Stomach (tissue), 9 donors: ENCODE data around the gene MAST4. TPM values are rescaled to one million over a fixed set of nuclear protein-coding genes. Genes with fewer than 3 reads are reported as not detected.

ENCODE experiments used
- DNase-seq, 2 donors: peaks; one replicate each; pipeline versions ENCODE4 v3.0.0 to v3.0.0-alpha.2; 2013 to 2019
- H3K27ac ChIP-seq, 5 donors: fragments of 200-600 bp in 4 of 5; sonication (generic) in 4 of 5; one replicate each; pipeline ENCODE4 v1.5.1; 2013 to 2019; ENCODE audit warnings: mild to moderate bottlenecking in 1 of 5, moderate library complexity in 1 of 5
- H3K27me3 ChIP-seq, 3 donors: fragments of 200-600 bp; sonication (generic); one replicate each; pipeline ENCODE4 v1.5.1; 2017 to 2019; ENCODE audit warnings: mixed run types in 1 of 3
- H3K36me3 ChIP-seq, 4 donors: fragments of 200-600 bp; sonication (generic); 1 replicate in 3 of 4; 2 replicates in 1 of 4; pipeline ENCODE4 v1.5.1; 2016 to 2019
- H3K4me1 ChIP-seq, 4 donors: fragments of 200-600 bp; sonication (generic); one replicate each; pipeline ENCODE4 v1.5.1; 2016 to 2019
- H3K4me3 ChIP-seq, 4 donors: fragments of 200-600 bp; sonication (generic) in 3 of 4; one replicate each; pipeline ENCODE4 v1.5.1; 2016 to 2019; ENCODE audit warnings: mild to moderate bottlenecking in 1 of 4
- H3K9me3 ChIP-seq, 4 donors: fragments of 200-600 bp; sonication (generic); one replicate each; pipeline ENCODE4 v1.5.1; 2016 to 2019
- CTCF ChIP-seq, 7 experiments: fragments of 450-650 bp in 4 of 7; fragments of 200-600 bp in 3 of 7; sonication (generic) in 3 of 7; IDR thresholded peaks; one replicate each; pipeline ENCODE4 v1.5.1; 2016 to 2019; ENCODE audit warnings: antibody characterized with exemption in 7 of 7, control low read depth in 2 of 7, mild to moderate bottlenecking in 1 of 7
- EP300 ChIP-seq: sonication (generic); formaldehyde crosslinking; IDR thresholded peaks from one replicate; pipeline ENCODE4 v1.6.1; 2017; ENCODE audit warnings: antibody characterized with exemption
- POLR2A ChIP-seq, 4 donors: fragments of 450-650 bp; IDR thresholded peaks; one replicate each; pipeline ENCODE4 v1.6.1; 2016; ENCODE audit warnings: antibody characterized with exemption in 4 of 4, control low read depth in 2 of 4, mild to moderate bottlenecking in 1 of 4, moderate library complexity in 1 of 4
- POLR2AphosphoS5 ChIP-seq, 3 donors: sonication (generic); formaldehyde crosslinking; IDR thresholded peaks; one replicate each; pipeline ENCODE4 v1.6.1; 2016; ENCODE audit warnings: antibody characterized with exemption in 3 of 3
- WGBS, 5 donors: extraction: QIAGEN DNeasy Blood & Tissue Kit in 3 of 5; methylation state at CpG; one replicate each; pipeline versions ENCODE4 v1.1.5 to v1.1.7; 2013 to 2018; 5-methylcytosine and 5-hydroxymethylcytosine counted together
- intact Hi-C: fragments of 100-400 bp; cut with DNase I; formaldehyde crosslinking; loops from one replicate; pipeline ENCODE4 v1.15.1; 2023; ENCODE audit warnings: low total_unique reads
- polyA plus RNA-seq, 3 donors: library from polyadenylated mRNA; stranded (reverse); fragments of 200-250 nt; gene quantifications; one replicate each; pipeline ENCODE4 v1.2.3, GENCODE V29; 2013
- total RNA-seq, 5 donors: library from RNA; depleted of rRNA; stranded (reverse); fragments of >200 nt; gene quantifications; one replicate each; pipeline versions ENCODE4 v1.1.0 to v1.2.3, GENCODE V29; 2014 to 2016
- donor health status: healthy with polysubstance abuse.
- donor health status: Bipolar disorder and iron deficiency.
- donor health status: healthy.

MAST4 gene
- total and polyA plus RNA-seq, 8 donors: 1.5 to 52.5 (median 32.1) TPM

- no peaks in the 10 kb centered on the region for H3K9me3 ChIP-seq
- H3K36me3 ChIP-seq: no peaks in the 10 kb centered on the region
- intact Hi-C loops: no loop called here
- DNase-seq: no peak
- no peaks in the 10 kb centered on the region for H3K27me3 ChIP-seq
- no peak overlapping the region for H3K4me3 ChIP-seq
- H3K27ac ChIP-seq: no peak overlapping the region
- H3K4me1 ChIP-seq: peaks cover 0 to 7% (median 0%) of the 10 kb centered on the region in 4 donors
- TF ChIP-seq CTCF (IDR thresholded peaks at IDR 0.05) (no peak), EP300 (no peak), POLR2AphosphoS5 (IDR thresholded peaks at IDR 0.05) (no peak), POLR2A (IDR thresholded peaks at IDR 0.05) (no peak)
- WGBS, 5 donors: 77 to 88% (median 81%) methylated on average over 5 of the region's 5 CpGs
Measured at GRCh38 chr5:66669086-66669861, 73.1 kb downstream of the MAST4 start.

- no peak overlapping the region for H3K4me3 ChIP-seq
- H3K4me1 ChIP-seq: peaks cover 0 to 7% (median 0%) of the 10 kb centered on the region in 4 donors
- no peak for DNase-seq
- WGBS, 5 donors: 31 to 59% (median 39%) methylated on average over 3 of the region's 3 CpGs
- H3K27ac ChIP-seq: no peak overlapping the region
- no peak for TF ChIP-seq POLR2AphosphoS5 (IDR thresholded peaks at IDR 0.05)
- no peak for TF ChIP-seq POLR2A (IDR thresholded peaks at IDR 0.05)
- no peak for TF ChIP-seq CTCF (IDR thresholded peaks at IDR 0.05)
- TF ChIP-seq EP300: no peak
- H3K9me3 ChIP-seq: no peaks in the 10 kb centered on the region
- no peaks in the 10 kb centered on the region for H3K27me3 ChIP-seq
- intact Hi-C loops: no loop called here
- no peaks in the 10 kb centered on the region for H3K36me3 ChIP-seq
Measured at GRCh38 chr5:66669862-66670195, 73.6 kb downstream of the MAST4 start.

- WGBS, 5 donors: 34 to 57% (median 45%) methylated on average over 2 of the region's 2 CpGs
- Histone ChIP-seq H3K9me3 (no peaks in the 10 kb centered on the region), H3K27ac (no peak overlapping the region), H3K4me3 (no peak overlapping the region), H3K27me3 (no peaks in the 10 kb centered on the region), H3K4me1 (peaks cover 0 to 7% (median 0%) of the 10 kb centered on the region in 4 donors), H3K36me3 (no peaks in the 10 kb centered on the region)
- TF ChIP-seq CTCF (IDR thresholded peaks at IDR 0.05) (no peak), POLR2AphosphoS5 (IDR thresholded peaks at IDR 0.05) (no peak), EP300 (no peak), POLR2A (IDR thresholded peaks at IDR 0.05) (no peak)
- intact Hi-C loops: no loop called here
- no peak for DNase-seq
Measured at GRCh38 chr5:66671305-66671704, 75.1 kb downstream of the MAST4 start.

GRCh38 chr5:66674802-66675201 lies 78.6 kb downstream of the MAST4 start:
- Histone ChIP-seq H3K9me3 (no peaks in the 10 kb centered on the region), H3K36me3 (no peaks in the 10 kb centered on the region), H3K27ac (no peak overlapping the region), H3K4me1 (peaks cover 0 to 7% (median 0%) of the 10 kb centered on the region in 4 donors), H3K4me3 (no peak overlapping the region), H3K27me3 (no peaks in the 10 kb centered on the region)
- no peak for DNase-seq
- intact Hi-C loops: no loop called here
- TF ChIP-seq POLR2A (IDR thresholded peaks at IDR 0.05) (no peak), EP300 (no peak), CTCF (IDR thresholded peaks at IDR 0.05) (no peak), POLR2AphosphoS5 (IDR thresholded peaks at IDR 0.05) (no peak)
- 80 to 89% (median 88%) methylated on average over 5 of the region's 5 CpGs for WGBS, 5 donors
